ENCODE data around the gene YARS1. TPM values are rescaled to one million over a fixed set of nuclear protein-coding genes. Genes with fewer than 3 reads are reported as not detected.

Gene YARS1
- total and polyA plus RNA-seq, 2 of the 13 experiments (the other 11 are each of a cell fraction or from before 2014, with no cell fraction given), result 50.1 to 113 TPM

DNA sequence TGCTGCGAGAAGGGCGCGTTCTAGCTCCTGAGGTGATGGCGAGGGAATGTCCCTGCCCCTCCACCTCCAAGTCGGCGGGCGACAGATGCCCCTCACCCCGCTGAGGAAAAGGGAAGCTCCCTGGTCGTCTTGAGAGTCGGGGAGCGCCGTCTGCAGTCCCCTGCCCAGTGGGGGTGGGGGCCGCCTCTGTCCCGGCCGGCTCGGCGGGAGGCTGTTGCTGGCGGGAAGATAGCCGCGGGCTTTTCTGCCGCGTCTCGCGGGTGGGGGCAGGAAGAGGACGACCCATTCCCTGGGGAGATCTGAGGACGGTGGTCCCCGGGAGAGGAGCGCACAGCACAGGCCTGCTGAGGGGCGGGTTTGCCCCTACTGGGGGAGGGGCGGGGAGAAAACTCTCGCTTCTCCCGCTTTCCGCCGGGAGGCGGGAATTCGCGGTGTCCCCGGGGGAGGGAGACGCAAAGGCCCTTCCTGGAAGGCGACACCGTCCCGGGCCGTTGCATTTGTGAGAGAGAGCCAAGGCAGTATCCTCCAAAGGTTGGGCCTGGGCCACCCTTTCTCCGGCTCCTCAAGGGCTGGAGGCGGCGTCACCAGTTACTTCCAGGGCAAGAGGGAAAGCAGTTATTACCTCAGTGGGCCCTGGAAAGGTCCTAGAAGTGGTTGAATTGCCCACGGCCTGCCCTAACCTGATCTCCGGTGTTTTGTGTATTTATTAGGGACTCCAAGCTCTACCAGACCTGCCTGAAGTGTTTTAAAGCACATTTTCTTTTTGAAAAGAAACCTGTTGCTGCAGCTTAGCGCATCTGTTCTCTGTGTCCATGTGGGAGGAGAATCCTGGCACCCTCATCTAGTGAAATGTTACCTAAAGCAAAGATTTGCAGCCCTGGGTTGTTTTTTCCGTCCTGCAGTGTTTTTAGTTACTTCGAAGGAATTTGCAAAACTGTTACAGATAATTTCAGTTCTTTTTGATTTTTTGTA, 943 bp upstream of the YARS1 start (continued):
- no peak; the same call in 1 of the 2 replicates for TF ChIP-seq TFAP4 (IDR thresholded peaks at IDR 0.05; ENCODE audit: borderline replicate concordance, low read depth)
- peak; percentile 57; the same call in 1 of the 2 replicates for TF ChIP-seq ZNF607 (CRISPR knock-in tag; IDR thresholded peaks at IDR 0.05; ENCODE audit: borderline replicate concordance)
- no peak for TF ChIP-seq ZNF251 (CRISPR knock-in tag; IDR thresholded peaks at IDR 0.05)
- TF ChIP-seq, protein P1, sequence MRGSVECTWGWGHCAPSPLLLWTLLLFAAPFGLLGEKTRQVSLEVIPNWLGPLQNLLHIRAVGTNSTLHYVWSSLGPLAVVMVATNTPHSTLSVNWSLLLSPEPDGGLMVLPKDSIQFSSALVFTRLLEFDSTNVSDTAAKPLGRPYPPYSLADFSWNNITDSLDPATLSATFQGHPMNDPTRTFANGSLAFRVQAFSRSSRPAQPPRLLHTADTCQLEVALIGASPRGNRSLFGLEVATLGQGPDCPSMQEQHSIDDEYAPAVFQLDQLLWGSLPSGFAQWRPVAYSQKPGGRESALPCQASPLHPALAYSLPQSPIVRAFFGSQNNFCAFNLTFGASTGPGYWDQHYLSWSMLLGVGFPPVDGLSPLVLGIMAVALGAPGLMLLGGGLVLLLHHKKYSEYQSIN (CRISPR knock-in tag; IDR thresholded peaks at IDR 0.05; ENCODE audit: borderline replicate concordance), result no peak
- TF ChIP-seq ZSCAN30 (CRISPR knock-in tag; IDR thresholded peaks at IDR 0.05), result no peak
- TF ChIP-seq ZNF75D (CRISPR knock-in tag; IDR thresholded peaks at IDR 0.05; ENCODE audit: borderline replicate concordance), result no peak
- TF ChIP-seq ZFP37 (CRISPR knock-in tag; IDR thresholded peaks at IDR 0.05; ENCODE audit: borderline replicate concordance), result 0 out of 2 replicates have a peak, but pooled peaks have one; percentile 20
- no peak for TF ChIP-seq SOX5 (CRISPR knock-in tag; IDR thresholded peaks at IDR 0.05; ENCODE audit: borderline replicate concordance)
- TF ChIP-seq YEATS2 (CRISPR knock-in tag; IDR thresholded peaks at IDR 0.05; ENCODE audit: borderline replicate concordance), result peak; percentile 56; the same call in 1 of the 2 replicates
- TF ChIP-seq NFIB (CRISPR knock-in tag; IDR thresholded peaks at IDR 0.05; ENCODE audit: borderline replicate concordance), result no peak
- TF ChIP-seq USF2 (IDR thresholded peaks at IDR 0.05; ENCODE audit: low read depth, low read length), result no peak
- TF ChIP-seq USF2 (CRISPR knock-in tag; IDR thresholded peaks at IDR 0.05; ENCODE audit: borderline replicate concordance), result no peak
- TF ChIP-seq NFATC3 (CRISPR knock-in tag; IDR thresholded peaks at IDR 0.05), result no peak
- TF ChIP-seq CREM (IDR thresholded peaks at IDR 0.05), result no peak
- TF ChIP-seq CREM (CRISPR knock-in tag; IDR thresholded peaks at IDR 0.05), result no peak
- peak; percentile 59; the same call in 1 of the 2 replicates for TF ChIP-seq SPEN (CRISPR knock-in tag; IDR thresholded peaks at IDR 0.05; ENCODE audit: low read depth)
- TF ChIP-seq, protein P2, sequence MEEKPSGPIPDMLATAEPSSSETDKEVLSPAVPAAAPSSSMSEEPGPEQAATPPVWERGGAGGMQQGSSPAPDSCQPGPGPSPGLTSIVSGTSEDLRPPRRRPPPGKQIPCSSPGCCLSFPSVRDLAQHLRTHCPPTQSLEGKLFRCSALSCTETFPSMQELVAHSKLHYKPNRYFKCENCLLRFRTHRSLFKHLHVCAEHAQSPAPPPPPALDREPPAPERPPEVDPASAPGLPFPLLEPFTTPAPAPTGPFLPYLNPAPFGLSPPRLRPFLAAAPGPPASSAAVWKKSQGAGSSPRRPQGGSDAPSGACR (CRISPR knock-in tag; IDR thresholded peaks at IDR 0.05), result peak; percentile 8; the same call in 1 of the 2 replicates
- no peak for TF ChIP-seq FOXM1 (CRISPR knock-in tag; IDR thresholded peaks at IDR 0.05)
- TF ChIP-seq PLRG1 (conservative IDR thresholded peaks at IDR 0.05), result no peak
- no peak for TF ChIP-seq ZNF530 (CRISPR knock-in tag; IDR thresholded peaks at IDR 0.05; ENCODE audit: low read depth)
- no peak for TF ChIP-seq ZNF713 (CRISPR knock-in tag; IDR thresholded peaks at IDR 0.05)
- no peak for TF ChIP-seq RFXANK (CRISPR knock-in tag; IDR thresholded peaks at IDR 0.05)
- TF ChIP-seq TAF1 (CRISPR knock-in tag; IDR thresholded peaks at IDR 0.05), result peak; percentile 49; the same call in 1 of the 2 replicates
- no peak; the same call in none of the 2 replicates for TF ChIP-seq ZNF547 (CRISPR knock-in tag; IDR thresholded peaks at IDR 0.05)
- TF ChIP-seq ZSCAN12 (CRISPR knock-in tag; IDR thresholded peaks at IDR 0.05), result no peak
- TF ChIP-seq ZNF235 (CRISPR knock-in tag; IDR thresholded peaks at IDR 0.05; ENCODE audit: borderline replicate concordance), result no peak
- no peak; the same call in 1 of the 2 replicates for TF ChIP-seq ZNF44 (CRISPR knock-in tag; IDR thresholded peaks at IDR 0.05)

Measured in HepG2 (cell line).